Frontal cortex (tissue), 4 donors: ENCODE measurements around the gene SHISA7. TPM values are rescaled to one million over a fixed set of nuclear protein-coding genes. Genes with fewer than 3 reads are reported as not detected.

Source experiments
- DNase-seq, 2 donors: peaks; one replicate each; pipeline ENCODE4 v3.0.0; 2012; ENCODE audit warnings: low spot score in 2 of 2
- FAIRE-seq: peaks from 2 replicates; lab custom pipeline; 2012; peaks lifted over from hg19 to GRCh38; lab: Jason Lieb, UNC
- total RNA-seq: library from RNA; depleted of rRNA; stranded (reverse); fragments of >200 nt; gene quantifications from one replicate; pipeline ENCODE4 v1.2.3, GENCODE V29; 2014
- donor health status: control.
- donor health status: control.
- donor health status: control.

Gene SHISA7
- total RNA-seq, 1 donor from 2014 or later: 4.5 TPM

GRCh38 chr19:55400281-55401087, 42.6 kb downstream of the SHISA7 start:
- DNase-seq: no peak
- no peak for FAIRE-seq

DNA sequence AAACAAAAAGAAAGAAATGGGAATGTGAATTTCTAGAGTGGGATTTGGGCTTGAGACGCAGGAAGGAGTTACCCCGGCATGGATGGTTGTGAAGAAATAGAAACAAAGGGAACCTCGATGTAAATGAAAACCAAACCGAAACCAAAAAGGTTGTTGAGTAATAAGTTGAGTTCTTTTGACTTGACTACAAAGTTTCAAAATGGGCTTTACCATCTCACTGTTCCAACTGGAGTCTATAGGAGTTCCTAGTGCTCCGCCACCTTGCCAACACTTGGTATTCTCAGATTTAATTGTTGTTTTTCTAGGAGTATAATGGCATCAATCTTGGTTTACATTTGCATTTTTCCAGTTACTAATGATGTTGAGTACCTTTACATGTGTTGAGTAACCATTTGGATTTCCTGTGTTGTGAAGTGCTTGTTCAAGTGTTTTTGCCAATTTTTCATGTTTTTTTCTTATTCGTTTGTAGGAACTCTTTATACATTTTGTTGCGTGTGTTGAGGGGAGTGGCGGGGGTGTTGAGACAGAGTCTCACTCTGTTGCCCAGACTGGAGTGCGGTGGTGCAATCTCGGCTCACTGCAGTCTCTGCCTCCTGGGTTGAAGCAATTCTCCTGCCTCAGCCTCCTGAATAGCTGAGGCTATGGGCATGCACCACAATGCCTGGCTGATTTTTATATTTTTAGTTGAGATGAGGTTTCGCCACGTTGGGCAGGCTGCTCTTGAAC, 44.7 kb downstream of the SHISA7 start:
- DNase-seq: no peak
- no peak for FAIRE-seq

DNA sequence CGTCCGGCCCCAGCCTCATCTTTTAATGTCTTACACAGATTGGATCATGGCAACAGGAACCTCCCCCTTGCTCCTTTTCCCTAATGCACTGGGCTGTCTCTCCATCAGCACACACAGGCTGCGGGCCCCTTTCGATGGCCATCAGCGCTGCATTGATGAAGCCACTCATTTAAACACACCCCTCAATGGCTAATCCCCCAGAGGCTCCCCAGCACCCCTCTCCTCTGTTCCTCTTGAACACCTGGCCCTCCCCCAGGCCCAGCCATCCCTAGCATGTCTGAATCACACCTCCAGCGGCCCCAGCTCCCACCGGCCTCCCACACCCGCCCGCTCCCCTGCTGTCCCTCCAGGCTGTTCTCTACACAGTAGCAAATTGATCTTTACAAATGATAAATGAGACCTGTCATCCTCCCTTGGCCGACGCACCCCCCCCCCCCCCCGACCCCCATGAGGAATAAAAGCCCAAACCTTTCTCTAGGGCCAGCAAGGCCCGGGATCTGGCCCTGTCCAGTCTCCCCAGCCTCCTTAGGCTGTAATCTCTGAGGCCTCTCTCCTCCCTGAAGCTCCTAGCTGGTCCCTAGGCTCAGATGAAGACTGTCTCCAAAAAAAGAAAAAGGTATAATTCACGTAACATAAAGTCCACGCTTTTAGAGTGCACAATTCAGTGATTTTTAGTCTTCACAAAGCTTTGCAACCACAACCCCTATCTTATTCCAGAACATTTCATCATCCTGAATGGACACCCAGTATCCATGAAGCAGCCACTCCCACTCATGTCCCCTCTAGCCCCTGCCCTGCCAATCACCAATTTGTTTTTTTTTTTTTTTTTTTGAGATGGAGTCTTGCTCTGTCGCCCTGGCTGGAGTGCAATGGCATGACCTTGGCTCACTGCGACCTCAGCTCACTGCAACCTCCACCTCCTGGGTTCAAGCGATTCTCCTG, 50.0 kb downstream of the SHISA7 start:
- FAIRE-seq (no peak), DNase-seq (no peak)

GRCh38 chr19:55391702-55392615, 51.1 kb downstream of the SHISA7 start:
- DNase-seq (no peak), FAIRE-seq (no peak)

DNA sequence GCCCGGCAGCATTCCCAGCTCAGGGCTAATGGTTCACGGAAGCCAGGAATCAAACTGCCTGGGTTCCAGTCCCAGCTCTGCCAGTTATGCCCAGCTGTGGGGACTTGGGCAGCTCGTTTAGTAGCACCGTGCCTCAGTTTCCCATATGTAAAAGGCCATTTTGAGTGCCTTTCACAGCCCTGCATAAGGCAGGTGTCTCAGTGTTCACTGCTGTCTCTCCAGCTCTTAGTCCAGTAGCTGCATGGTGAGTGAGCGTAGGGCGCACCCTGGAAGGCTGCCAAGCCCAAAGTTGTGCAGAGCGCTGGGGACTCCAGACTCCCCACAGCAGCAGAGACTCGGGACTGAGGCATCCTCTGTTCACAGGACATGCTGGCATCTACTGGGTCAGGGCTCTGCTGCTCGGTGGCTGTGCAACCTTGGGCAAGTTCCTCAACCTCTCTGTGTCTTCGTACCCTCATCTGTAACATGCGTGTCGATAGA, 51.9 kb downstream of the SHISA7 start:
- no peak for FAIRE-seq
- DNase-seq: no peak

- FAIRE-seq (no peak), DNase-seq (no peak)
These were observed 52.6 kb downstream of the SHISA7 start for GRCh38 chr19:55390461-55390880.

DNA sequence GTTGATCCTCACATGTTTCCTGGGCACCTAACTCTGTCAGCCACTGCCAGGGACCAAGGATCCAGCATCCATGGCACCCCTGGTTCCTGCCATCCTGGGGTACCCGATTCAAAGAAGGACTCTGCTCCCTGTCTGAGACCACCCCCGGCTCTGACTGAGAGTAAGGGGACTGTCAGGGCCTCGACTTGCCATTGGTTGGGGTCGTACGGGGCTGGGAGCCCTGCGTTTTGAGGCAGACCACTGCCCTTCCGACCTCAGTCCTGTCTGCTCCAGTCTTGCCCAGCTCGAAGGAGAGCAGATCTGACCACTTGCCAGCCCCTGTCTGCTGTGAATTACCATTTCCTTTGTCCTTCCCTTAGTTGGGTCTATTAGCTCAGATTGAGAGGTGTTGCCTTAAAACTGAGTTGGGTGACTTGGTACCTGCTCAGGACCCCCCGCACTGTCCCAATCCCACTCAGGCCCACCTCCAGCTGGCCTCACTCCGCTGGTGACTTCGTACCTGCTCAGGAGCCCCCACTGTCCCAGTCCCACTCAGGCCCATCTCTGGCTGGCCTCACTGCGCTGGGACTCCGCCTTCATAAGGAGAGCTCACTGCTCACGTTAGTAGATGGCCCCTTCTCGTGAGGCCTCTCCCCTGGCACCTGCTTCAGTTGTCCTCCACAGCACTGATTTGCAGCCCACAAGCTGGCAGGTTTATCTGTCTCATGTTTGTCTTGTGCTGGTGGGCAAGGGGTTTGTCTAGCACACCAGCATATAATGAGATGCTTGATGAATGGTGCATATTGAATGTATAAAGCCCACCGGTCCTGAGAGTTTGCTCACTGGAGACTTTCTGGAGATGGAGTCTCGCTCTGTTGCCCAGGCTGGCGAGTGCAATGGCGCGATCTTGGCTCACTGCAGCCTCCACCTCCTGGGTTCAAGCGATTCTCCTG, 53.4 kb downstream of the SHISA7 start:
- no peak for FAIRE-seq
- no peak for DNase-seq

DNA sequence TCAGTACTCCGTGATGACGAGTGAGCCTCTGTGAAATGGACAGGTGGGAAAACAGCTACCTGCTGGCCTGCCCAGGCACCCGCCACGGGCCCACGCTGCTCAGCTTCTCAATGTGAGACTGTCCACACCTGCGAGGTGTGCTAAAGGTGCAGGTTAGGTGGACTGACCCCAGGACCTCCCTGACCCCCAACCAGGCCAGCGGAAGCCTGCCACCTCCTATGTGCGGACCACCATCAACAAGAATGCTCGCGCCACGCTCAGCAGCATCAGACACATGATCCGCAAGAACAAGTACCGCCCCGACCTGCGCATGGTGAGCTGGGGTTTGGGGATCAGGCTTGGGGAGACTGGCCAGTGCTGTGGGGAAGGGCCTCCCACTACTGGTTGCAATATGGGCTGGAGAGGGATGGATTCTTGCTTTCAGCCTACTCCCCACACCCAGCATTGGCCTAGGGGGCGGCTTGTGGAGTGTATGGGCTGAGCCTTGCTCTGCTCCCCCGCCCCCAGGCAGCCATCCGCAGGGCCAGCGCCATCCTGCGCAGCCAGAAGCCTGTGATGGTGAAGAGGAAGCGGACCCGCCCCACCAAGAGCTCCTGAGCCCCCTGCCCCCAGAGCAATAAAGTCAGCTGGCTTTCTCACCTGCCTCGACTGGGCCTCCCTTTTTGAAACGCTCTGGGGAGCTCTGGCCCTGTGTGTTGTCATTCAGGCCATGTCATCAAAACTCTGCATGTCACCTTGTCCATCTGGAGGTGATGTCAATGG, 55.2 kb downstream of the SHISA7 start:
- FAIRE-seq: no peak
- DNase-seq: no peak

- DNase-seq (no peak), FAIRE-seq (no peak)
These were observed 56.6 kb downstream of the SHISA7 start for GRCh38 chr19:55386493-55386971.

GRCh38 chr19:55385724-55386492, 57.2 kb downstream of the SHISA7 start, which contains the start of gene RPL28:
RPL28 (plus strand) TSS chr19:55385932; CDS start chr19:55386358, 426 bp downstream.
- DNase-seq (peak; percentile 97), FAIRE-seq (peak; percentile 64)

DNA sequence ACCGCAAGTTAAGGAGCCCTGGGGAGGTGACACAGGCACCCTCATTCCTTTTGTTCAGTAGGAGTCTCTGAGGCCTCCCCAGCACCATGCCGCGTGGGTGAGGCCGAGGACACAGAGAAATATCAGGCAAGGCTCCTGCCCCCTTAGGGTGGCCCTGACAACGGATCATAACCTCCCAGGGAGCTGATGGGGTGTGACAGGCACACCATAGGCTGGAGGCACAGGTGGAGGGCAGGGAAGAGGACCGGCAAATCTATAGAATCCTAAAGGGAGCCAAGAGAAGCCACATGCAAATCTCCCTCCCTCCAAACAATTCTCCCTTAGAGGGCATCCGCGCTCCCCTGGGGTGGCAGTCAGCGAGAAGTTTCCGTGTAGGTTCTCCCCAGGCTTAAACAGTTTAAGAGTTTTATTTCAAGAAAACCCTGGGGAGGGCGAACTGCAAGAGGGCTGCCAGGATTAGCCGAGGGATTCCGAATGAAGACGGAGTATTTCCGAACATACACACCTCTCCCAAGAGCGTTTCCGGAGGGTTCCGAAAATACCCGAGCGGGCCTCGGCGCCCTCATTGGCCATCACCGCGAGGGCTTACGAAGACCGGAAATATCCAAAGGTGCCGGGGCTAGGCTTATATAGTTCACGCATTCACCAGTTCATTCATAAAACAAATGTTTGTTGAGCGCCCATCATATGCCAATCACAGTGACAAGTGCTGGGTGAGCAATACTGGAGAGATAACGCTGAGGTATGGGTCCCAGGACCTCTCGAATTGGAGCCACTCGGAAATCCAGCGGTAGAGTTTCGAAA, 58.0 kb downstream of the SHISA7 start:
- DNase-seq: peak; percentile 85 to 94
- no peak for FAIRE-seq

DNA sequence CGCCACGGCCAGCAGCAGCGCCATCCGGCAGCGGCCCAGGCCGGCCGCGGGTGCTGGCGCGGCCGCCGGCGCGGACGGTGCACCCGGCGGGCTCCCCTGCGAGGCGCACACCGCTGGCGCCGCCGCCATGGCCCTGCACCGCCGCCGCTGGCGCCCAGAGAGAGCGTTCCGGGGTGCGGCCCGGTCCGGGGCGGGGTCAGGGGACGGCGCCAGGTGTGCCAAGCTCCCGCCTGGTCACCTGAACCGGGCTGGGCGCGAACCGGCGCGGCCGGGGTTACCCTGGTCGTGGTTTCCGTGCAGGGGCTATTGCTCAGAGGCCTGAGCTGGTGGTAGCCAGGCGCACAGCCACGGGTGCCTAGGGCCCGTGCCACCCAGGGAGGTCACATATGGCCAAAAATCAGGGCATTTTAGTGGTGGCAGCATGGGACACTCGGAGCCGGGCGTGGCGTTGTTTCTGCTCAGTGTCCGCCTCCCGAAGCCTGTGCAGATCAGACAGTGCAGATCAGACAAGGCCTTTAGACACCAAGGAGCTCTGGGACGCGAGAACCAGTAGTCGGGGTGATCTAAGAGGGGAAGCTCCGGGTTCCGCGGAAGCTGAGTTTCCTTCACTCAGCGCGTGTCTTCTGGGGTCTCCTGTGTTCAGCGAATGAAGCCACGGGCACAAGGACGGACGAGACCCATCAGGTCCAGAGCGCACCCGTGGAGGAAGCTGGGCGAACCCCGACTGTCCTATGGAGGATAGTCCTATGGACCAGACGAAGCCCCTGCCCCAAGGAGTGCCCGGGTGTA, 58.8 kb downstream of the SHISA7 start, which contains the start of gene TMEM238:
Gene TMEM238 (minus strand): TSS at position 162 of the 789 bp plus-strand sequence. CDS start 33 bp downstream, at position 129.
- FAIRE-seq (no peak), DNase-seq (no peak)

DNA sequence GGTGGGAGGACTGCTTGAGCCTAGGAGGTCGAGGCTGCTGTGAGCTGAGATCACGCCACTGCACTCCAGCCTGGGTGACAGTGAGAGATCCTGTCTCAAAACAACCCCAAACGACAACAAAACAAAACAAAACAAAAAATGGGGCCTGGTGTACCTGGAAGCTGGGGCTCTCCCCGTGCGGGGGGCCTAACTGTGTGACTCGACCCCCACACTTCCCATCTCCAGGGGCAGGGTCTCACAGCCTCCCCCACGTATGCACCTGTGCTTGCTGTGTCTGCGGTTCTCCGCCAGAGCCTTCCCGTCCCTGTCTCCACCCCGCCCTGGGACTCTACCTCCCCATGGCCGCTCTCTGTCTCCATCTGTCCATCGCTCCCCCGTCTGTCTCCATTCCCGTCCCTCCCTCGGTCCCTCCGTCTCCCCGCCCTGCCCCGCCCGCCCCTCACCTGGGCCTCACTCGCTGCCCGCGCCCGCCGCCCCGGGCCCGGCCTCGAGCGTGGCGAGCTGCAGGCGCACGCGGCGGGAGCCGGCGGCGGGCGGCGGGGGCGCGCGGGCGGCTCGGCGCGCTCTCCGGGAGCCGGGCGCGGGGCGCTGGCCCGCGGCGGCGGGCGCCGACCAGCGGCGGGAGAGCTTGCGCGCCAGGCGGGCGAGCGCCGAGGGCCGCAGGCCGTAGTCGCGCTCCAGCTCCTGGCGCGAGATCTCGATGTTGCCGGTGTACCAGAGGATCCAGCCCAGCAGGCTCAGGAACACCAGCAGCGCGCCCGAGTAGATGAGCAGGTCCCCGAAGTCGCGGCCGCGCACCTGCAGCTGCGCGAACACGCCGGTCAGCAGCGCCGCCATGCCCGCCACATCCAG, 59.6 kb downstream of the SHISA7 start:
- DNase-seq: peak; percentile 82 to 88
- FAIRE-seq: no peak
